Measurements from ENCODE around the gene CFAP221.

The CFAP221 gene

GRCh38 chr2:119703526-119703925 is 159.3 kb downstream of the CFAP221 start:
- DNase-seq: no peak

- no peak for DNase-seq
These were observed 160.4 kb downstream of the CFAP221 start for GRCh38 chr2:119704670-119705120.

- DNase-seq: no peak
These were observed 162.0 kb downstream of the CFAP221 start for GRCh38 chr2:119706221-119706620.

Data from activated naive CD4-positive, alpha-beta T cell treated with anti-CD3 and anti-CD28 coated beads, Interleukin-2, amount 50 U/mL, for 16 hours (primary cell).